Astrocyte of the cerebellum (primary cell): ENCODE data around the gene COL23A1.

ENCODE experiments used
- DNase-seq: peaks from one replicate; pipeline ENCODE4 v3.0.0-alpha.2; 2011; ENCODE audit warnings: low read depth
- H3K4me3 ChIP-seq: 2 replicates; pipeline ENCODE4 v1.5.1; 2011; ENCODE audit warnings: mild to moderate bottlenecking, low read depth, low read length, moderate library complexity
- CTCF ChIP-seq: IDR thresholded peaks from 2 replicates; pipeline ENCODE4 v1.5.1; 2012; ENCODE audit warnings: low read length, low read depth, moderate library complexity, mild to moderate bottlenecking; ENCODE audit errors: missing control alignments
- in situ Hi-C: cut with HindIII; loops from 2 replicates; pipeline ENCODE4 v1.10.0; 2017; ENCODE audit warnings: low sequenced_read_pairs

COL23A1 gene

GRCh38 chr5:178440181-178440580 is 150.0 kb downstream of the COL23A1 start:
- DNase-seq, result no peak
- TF ChIP-seq CTCF, result no peak
- in situ Hi-C loops, result no loop called here
- no peak overlapping the region for H3K4me3 ChIP-seq

- in situ Hi-C loops, result no loop called here
- no peak for DNase-seq
- no peak for TF ChIP-seq CTCF
- no peak overlapping the region for H3K4me3 ChIP-seq
Observed at GRCh38 chr5:178439493-178440180, 150.6 kb downstream of the COL23A1 start.

GRCh38 chr5:178438796-178439195 is 151.4 kb downstream of the COL23A1 start:
- no peak overlapping the region for H3K4me3 ChIP-seq
- TF ChIP-seq CTCF, result no peak
- no peak for DNase-seq
- in situ Hi-C loops, result no loop called here

- no peak for TF ChIP-seq CTCF
- no peak overlapping the region for H3K4me3 ChIP-seq
- in situ Hi-C loops, result no loop called here
- DNase-seq, result no peak
Observed at GRCh38 chr5:178437386-178438075, 152.7 kb downstream of the COL23A1 start.

- no peak for TF ChIP-seq CTCF
- DNase-seq, result no peak
- in situ Hi-C loops, result no loop called here
- no peak overlapping the region for H3K4me3 ChIP-seq
Observed at GRCh38 chr5:178436326-178436940, 153.8 kb downstream of the COL23A1 start.

GRCh38 chr5:178435321-178436238 is 154.6 kb downstream of the COL23A1 start:
- H3K4me3 ChIP-seq, result no peak overlapping the region
- DNase-seq, result no peak
- TF ChIP-seq CTCF, result no peak
- in situ Hi-C loops, result no loop called here
